HepG2 (cell line): Measurements from ENCODE around the gene RTKN2. TPM values are rescaled to one million over a fixed set of nuclear protein-coding genes. Genes with fewer than 3 reads are reported as not detected.

Source experiments
- ATAC-seq: fragments of 200-7000 bp; cut with Tn5 transposase; 3 replicates; pipeline ENCODE4 v1.9.1; 2020; ENCODE audit warnings: mild to moderate bottlenecking, moderate library complexity
- Bru-seq: library from RNA; stranded (reverse); fragments of 400-500 nt; gene quantifications from one replicate; lab custom pipeline; 2021; lab: Mats Ljungman, UMichigan
- BruChase-seq, 2 experiments: library from RNA; stranded (reverse); fragments of 400-500 nt; gene quantifications; one replicate each; lab custom pipeline; 2021; lab: Mats Ljungman, UMichigan
- BruUV-seq: library from RNA; stranded (reverse); fragments of 400-500 nt; replicated peaks from 2 replicates; lab custom pipeline; 2021; lab: Mats Ljungman, UMichigan
- CTCF ChIA-PET: fragments of 300-600 bp; formaldehyde crosslinking; extraction: SDS; loops from one replicate; lab custom pipeline; 2021; ENCODE audit warnings: low total read pairs, inconsistent platforms, low intra/inter-chr PET ratio; lab: Yijun Ruan, JAX
- POLR2A ChIA-PET: fragments of 350-600 bp; sonication (Branson Sonifier 250); formaldehyde crosslinking; loops from one replicate; lab custom pipeline; 2020; ENCODE audit warnings: antibody characterized with exemption, inconsistent platforms; lab: Yijun Ruan, JAX
- DNase-seq: peaks from one replicate; pipeline ENCODE4 v3.0.0-alpha.2; 2015; ENCODE audit warnings: low spot score
- FAIRE-seq: peaks from 3 replicates; lab custom pipeline; 2011; peaks lifted over from hg19 to GRCh38; lab: Jason Lieb, UNC
- H2AFZ ChIP-seq: one replicate; pipeline ENCODE4 v1.6.1; 2011; ENCODE audit warnings: low read length, inconsistent platforms
- H3K27ac ChIP-seq: fragments of 300-600 bp; 3 replicates; pipeline ENCODE4 v1.8.0; 2011; ENCODE audit warnings: mixed run types, mild to moderate bottlenecking, mixed read lengths, low read length, inconsistent platforms; ENCODE audit not compliant: insufficient read depth; ENCODE audit errors: extremely low read length
- H3K27me3 ChIP-seq, 2 experiments: fragments of 200-600 bp in 1 of 2; 2 replicates in 1 of 2; 3 replicates in 1 of 2; pipeline versions ENCODE4 v1.6.0 to v1.8.0; 2011; ENCODE audit warnings: low read length in 2 of 2, mild to moderate bottlenecking in 2 of 2, moderate library complexity in 2 of 2, inconsistent platforms in 1 of 2; ENCODE audit not compliant: insufficient read depth in 2 of 2, control insufficient read depth in 1 of 2
- H3K36me3 ChIP-seq, 2 experiments: fragments of 200-600 bp in 1 of 2; replicated peaks in 1 of 2; 2 replicates in 1 of 2; 3 replicates in 1 of 2; pipeline versions ENCODE4 v1.5.1 to v1.8.0; 2011; ENCODE audit warnings: low read length in 2 of 2, inconsistent platforms in 1 of 2; ENCODE audit not compliant: insufficient read depth in 2 of 2, control insufficient read depth in 1 of 2
- H3K4me1 ChIP-seq: 2 replicates; pipeline ENCODE4 v1.5.1; 2012; ENCODE audit warnings: low read length, inconsistent platforms; ENCODE audit not compliant: insufficient read depth
- H3K4me2 ChIP-seq: 2 replicates; pipeline ENCODE4 v1.6.0; 2011; ENCODE audit warnings: low read depth, low read length, inconsistent platforms
- H3K4me3 ChIP-seq, 3 experiments: fragments of 200-600 bp in 1 of 3; sonication (generic), shearing (Covaris generic) in 1 of 3; replicated peaks in 1 of 3; 2 replicates each; pipeline ENCODE4 v1.5.1; 2011 to 2016; ENCODE audit warnings: low read length in 3 of 3, inconsistent platforms in 2 of 3, low read depth in 2 of 3, mild to moderate bottlenecking in 2 of 3, control low read depth in 1 of 3, mixed read lengths in 1 of 3; ENCODE audit not compliant: insufficient read depth in 1 of 3
- H3K79me2 ChIP-seq: one replicate; pipeline ENCODE4 v1.6.1; 2011; ENCODE audit warnings: low read length, inconsistent platforms; ENCODE audit not compliant: insufficient read depth
- H3K9ac ChIP-seq: 2 replicates; pipeline ENCODE4 v1.6.0; 2011; ENCODE audit warnings: mild to moderate bottlenecking, low read depth, low read length, inconsistent platforms; ENCODE audit not compliant: insufficient read depth
- H3K9me3 ChIP-seq: 2 replicates; pipeline ENCODE4 v1.5.1; 2012; ENCODE audit warnings: mild to moderate bottlenecking, low read length
- H4K20me1 ChIP-seq: 2 replicates; pipeline ENCODE4 v1.6.0; 2011; ENCODE audit warnings: inconsistent platforms, mild to moderate bottlenecking, low read length, moderate library complexity; ENCODE audit not compliant: insufficient read depth
- CCDC6 ChIP-seq: sonication (generic); formaldehyde crosslinking; IDR thresholded peaks from 2 replicates; pipeline ENCODE4 v1.8.1; 2022; ENCODE audit warnings: mild to moderate bottlenecking, missing genetic modification reagents, moderate library complexity
- IKZF4 ChIP-seq: sonication (generic); formaldehyde crosslinking; IDR thresholded peaks from 2 replicates; pipeline ENCODE4 v1.5.1; 2020; ENCODE audit warnings: borderline replicate concordance, mild to moderate bottlenecking, low read depth, missing genetic modification reagents; ENCODE audit errors: not compliant biosample characterization
- KDM6A ChIP-seq: IDR thresholded peaks from 2 replicates; pipeline ENCODE4 v1.6.1; 2016; ENCODE audit warnings: low read depth
- POLR2AphosphoS5 ChIP-seq: IDR thresholded peaks from 2 replicates; pipeline ENCODE4 v1.6.1; 2012; ENCODE audit warnings: low read depth, low read length
- RFX1 ChIP-seq: fragments of 450-650 bp; IDR thresholded peaks from 2 replicates; pipeline ENCODE4 v1.6.1; 2017
- SMAD3 ChIP-seq: sonication (generic); formaldehyde crosslinking; IDR thresholded peaks from 2 replicates; pipeline ENCODE4 v1.4.0; 2020; ENCODE audit warnings: missing genetic modification reagents
- ZNF12 ChIP-seq: sonication (generic); formaldehyde crosslinking; IDR thresholded peaks from 2 replicates; pipeline ENCODE4 v1.5.0; 2020; ENCODE audit warnings: missing genetic modification reagents
- ZNF337 ChIP-seq: sonication (generic); formaldehyde crosslinking; IDR thresholded peaks from 2 replicates; pipeline ENCODE4 v1.5.1; 2020; ENCODE audit warnings: missing genetic modification reagents, low read depth, mild to moderate bottlenecking, borderline replicate concordance
- WGBS: methylation state at CpG from one replicate; pipeline ENCODE4 v1.1.6; 2017; ENCODE audit warnings: low lambda C conversion rate; 5-methylcytosine and 5-hydroxymethylcytosine counted together
- in situ Hi-C: cut with HindIII; loops from 2 replicates; pipeline ENCODE4 v1.10.0; 2017; ENCODE audit warnings: low pct_unique_long_range_greater_than_20kb; ENCODE audit not compliant: extremely low pct_ligation_motif_present
- intact Hi-C: fragments of 100-400 bp; cut with micrococcal nuclease; formaldehyde crosslinking; loops from one replicate; pipeline ENCODE4 v1.10.0; 2022; ENCODE audit not compliant: unreplicated experiment
- long read RNA-seq, 2 experiments: library from RNA in 1 of 2; library from polyadenylated mRNA in 1 of 2; stranded (forward) in 1 of 2; unstranded in 1 of 2; transcript quantifications; one replicate each; pipeline ENCODE4 v2.0.0, GENCODE V29; 2019 to 2022
- polyA minus RNA-seq, 3 experiments: library from RNA; depleted of rRNA, polyadenylated mRNA; stranded (reverse); fragments of >200 nt; gene quantifications; 2 replicates each; pipeline ENCODE4 v1.2.3, GENCODE V29; 2011; ENCODE audit warnings: low replicate concordance in 1 of 3
- polyA plus RNA-seq, 8 experiments: library from polyadenylated mRNA; depleted of rRNA in 3 of 8; stranded (reverse) in 7 of 8; unstranded in 1 of 8; fragments of >200 nt; fragmentation: Illumina TruSeq in 4 of 8; extraction: Trizol in 4 of 8; gene quantifications; 2 replicates each; pipeline versions ENCODE4 v1.2.1 to v1.2.3, GENCODE V29; 2011 to 2016; ENCODE audit warnings: low read depth in 4 of 8, missing spikeins in 1 of 8, mixed read lengths in 1 of 8; ENCODE audit not compliant: insufficient read depth in 1 of 8
- total RNA-seq, 5 experiments: library from RNA; depleted of rRNA; stranded (reverse); fragments of >200 nt; fragmentation: Illumina TruSeq; extraction: Trizol; gene quantifications; 2 replicates each; pipeline ENCODE4 v1.2.3, GENCODE V29; 2016; ENCODE audit warnings: low read depth in 1 of 5
- TF ChIP-seq, protein P1 (sequence below): sonication (generic); formaldehyde crosslinking; IDR thresholded peaks from 2 replicates; pipeline ENCODE4 v1.5.0; 2020; ENCODE audit warnings: mild to moderate bottlenecking, missing genetic modification reagents
- TF ChIP-seq, protein P2 (sequence below), 2 experiments: IDR thresholded peaks; 2 replicates each; pipeline ENCODE4 v1.6.1; 2011 to 2012; ENCODE audit warnings: low read length in 2 of 2, borderline replicate concordance in 1 of 2, low read depth in 1 of 2, mild to moderate bottlenecking in 1 of 2, moderate library complexity in 1 of 2

RTKN2 gene, protein sequence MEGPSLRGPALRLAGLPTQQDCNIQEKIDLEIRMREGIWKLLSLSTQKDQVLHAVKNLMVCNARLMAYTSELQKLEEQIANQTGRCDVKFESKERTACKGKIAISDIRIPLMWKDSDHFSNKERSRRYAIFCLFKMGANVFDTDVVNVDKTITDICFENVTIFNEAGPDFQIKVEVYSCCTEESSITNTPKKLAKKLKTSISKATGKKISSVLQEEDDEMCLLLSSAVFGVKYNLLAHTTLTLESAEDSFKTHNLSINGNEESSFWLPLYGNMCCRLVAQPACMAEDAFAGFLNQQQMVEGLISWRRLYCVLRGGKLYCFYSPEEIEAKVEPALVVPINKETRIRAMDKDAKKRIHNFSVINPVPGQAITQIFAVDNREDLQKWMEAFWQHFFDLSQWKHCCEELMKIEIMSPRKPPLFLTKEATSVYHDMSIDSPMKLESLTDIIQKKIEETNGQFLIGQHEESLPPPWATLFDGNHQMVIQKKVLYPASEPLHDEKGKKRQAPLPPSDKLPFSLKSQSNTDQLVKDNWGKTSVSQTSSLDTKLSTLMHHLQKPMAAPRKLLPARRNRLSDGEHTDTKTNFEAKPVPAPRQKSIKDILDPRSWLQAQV
- total RNA-seq (2016; rRNA removed; fragmentation: Illumina TruSeq; extraction: Trizol) = 7.0 and 10.8 TPM in 2 replicates
- 1.7 and 2.3 TPM in 2 replicates for total RNA-seq (2016; cell fraction: cytosol; rRNA removed; fragmentation: Illumina TruSeq; extraction: Trizol; ENCODE audit: low read depth)
- total RNA-seq (2016; cell fraction: insoluble cytoplasmic fraction; rRNA removed; fragmentation: Illumina TruSeq; extraction: Trizol) = 6.6 and 10.1 TPM in 2 replicates
- total RNA-seq (2016; cell fraction: membrane; rRNA removed; fragmentation: Illumina TruSeq; extraction: Trizol) = 3.9 and 4.5 TPM in 2 replicates
- total RNA-seq (2016; cell fraction: nucleus; rRNA removed; fragmentation: Illumina TruSeq; extraction: Trizol) = 13.5 and 13.9 TPM in 2 replicates
- 1.2 and 2.2 TPM in 2 replicates for polyA plus RNA-seq (2011; rRNA removed)
- polyA plus RNA-seq (2011; cell fraction: cytosol; rRNA removed) = 0.67 and 0.70 TPM in 2 replicates
- 1.4 and 1.6 TPM in 2 replicates for polyA plus RNA-seq (2011; cell fraction: nucleus; rRNA removed)
- polyA plus RNA-seq (2012) = 1.5 and 3.2 TPM in 2 replicates
- 1.1 TPM in 2 replicates for polyA plus RNA-seq (2016; cell fraction: cytosol; fragmentation: Illumina TruSeq; extraction: Trizol; ENCODE audit: low read depth)
- 9.3 TPM in 2 replicates for polyA plus RNA-seq (2016; cell fraction: insoluble cytoplasmic fraction; fragmentation: Illumina TruSeq; extraction: Trizol; ENCODE audit: low read depth)
- polyA plus RNA-seq (2016; cell fraction: membrane; fragmentation: Illumina TruSeq; extraction: Trizol; ENCODE audit: low read depth) = 2.1 and 2.7 TPM in 2 replicates
- polyA plus RNA-seq (2016; cell fraction: nucleus; fragmentation: Illumina TruSeq; extraction: Trizol; ENCODE audit: insufficient read depth, low read depth) = 9.6 and 11.4 TPM in 2 replicates
- polyA minus RNA-seq (2011; rRNA and poly(A)+ RNA removed; ENCODE audit: low replicate concordance) = 0.87 and 1.0 TPM in 2 replicates
- polyA minus RNA-seq (2011; cell fraction: cytosol; rRNA and poly(A)+ RNA removed) = 1.8 and 2.0 TPM in 2 replicates
- polyA minus RNA-seq (2011; cell fraction: nucleus; rRNA and poly(A)+ RNA removed) = 15.0 and 20.2 TPM in 2 replicates
- percentile 56 among the genes with signal in this experiment for Bru-seq, nascent RNA
- BruChase-seq, experiment 1, labeled RNA remaining after a 6-hour chase = percentile 49 among the genes with signal in this experiment
- percentile 56 among the genes with signal in this experiment for BruChase-seq, experiment 2, labeled RNA remaining after a 2-hour chase
- long read RNA-seq, experiment 1, full-length matches to known transcripts = 8 of 11 reads
- long read RNA-seq, experiment 1, partial matches to known transcripts = 0 of 11 reads
- long read RNA-seq, experiment 1, other reads (novel, unspliced or antisense) = 3 of 11 reads
- long read RNA-seq, experiment 2, partial matches to known transcripts = 1 of 7 reads
- long read RNA-seq, experiment 2, other reads (novel, unspliced or antisense) = 4 of 7 reads

DNA sequence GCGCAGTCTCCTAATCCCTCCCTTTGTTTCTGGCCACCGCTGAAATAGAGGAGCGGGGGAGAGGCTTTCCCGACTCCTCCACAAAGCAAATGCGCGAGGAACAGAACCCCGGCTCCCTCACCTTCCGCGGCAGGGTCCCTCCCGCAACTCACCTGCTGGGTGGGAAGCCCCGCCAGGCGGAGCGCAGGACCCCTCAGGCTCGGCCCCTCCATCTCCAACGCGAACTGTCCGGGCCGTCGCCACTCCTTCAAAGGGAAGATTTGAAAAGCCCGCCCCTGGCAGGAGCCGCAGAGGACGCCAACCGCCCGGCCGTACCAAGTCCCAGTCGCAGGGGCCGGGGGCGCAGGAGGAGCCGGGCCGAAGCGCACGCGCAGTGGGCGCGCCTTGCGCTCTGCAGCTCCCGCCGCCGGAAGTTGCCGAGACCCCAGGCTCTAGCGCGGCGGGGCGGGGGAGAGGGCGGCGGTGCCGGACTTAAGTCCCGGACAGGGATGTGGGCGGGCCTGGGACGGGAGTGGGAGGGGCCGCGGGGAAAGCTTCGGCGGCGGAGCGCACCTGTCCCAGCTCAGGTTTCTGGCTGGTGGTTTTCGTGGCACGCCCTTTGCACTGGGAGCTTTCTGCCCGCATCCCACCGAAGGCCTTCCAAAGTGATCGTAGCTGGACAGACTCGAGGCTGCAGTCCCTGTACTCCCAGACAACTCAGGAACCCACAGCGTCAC, at the start of gene RTKN2:
RTKN2 (minus strand) TSS at position 446 of the 716 bp plus-strand sequence; CDS start at position 212, 234 bp downstream.
- intact Hi-C loops = loop anchor here (2.0 to 10.0 kb wide), 6 partner anchors 104 to 536 kb away; partner anchors contain the start of genes ADO, ARID5B and ZNF365
- DNase-seq = peak; percentile 90
- no TSS peak for BruUV-seq
- TF ChIP-seq, protein P1, sequence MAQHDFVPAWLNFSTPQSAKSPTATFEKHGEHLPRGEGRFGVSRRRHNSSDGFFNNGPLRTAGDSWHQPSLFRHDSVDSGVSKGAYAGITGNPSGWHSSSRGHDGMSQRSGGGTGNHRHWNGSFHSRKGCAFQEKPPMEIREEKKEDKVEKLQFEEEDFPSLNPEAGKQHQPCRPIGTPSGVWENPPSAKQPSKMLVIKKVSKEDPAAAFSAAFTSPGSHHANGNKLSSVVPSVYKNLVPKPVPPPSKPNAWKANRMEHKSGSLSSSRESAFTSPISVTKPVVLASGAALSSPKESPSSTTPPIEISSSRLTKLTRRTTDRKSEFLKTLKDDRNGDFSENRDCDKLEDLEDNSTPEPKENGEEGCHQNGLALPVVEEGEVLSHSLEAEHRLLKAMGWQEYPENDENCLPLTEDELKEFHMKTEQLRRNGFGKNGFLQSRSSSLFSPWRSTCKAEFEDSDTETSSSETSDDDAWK (CRISPR knock-in tag) = no peak
- TF ChIP-seq CCDC6 (CRISPR knock-in tag) = peak; percentile 9; the same call in 1 of the 2 replicates
- no peak for TF ChIP-seq ZNF12 (CRISPR knock-in tag)
- no peak; the same call in 1 of the 2 replicates for TF ChIP-seq POLR2AphosphoS5
- no peak for TF ChIP-seq SMAD3 (CRISPR knock-in tag)
- TF ChIP-seq, protein P2, sequence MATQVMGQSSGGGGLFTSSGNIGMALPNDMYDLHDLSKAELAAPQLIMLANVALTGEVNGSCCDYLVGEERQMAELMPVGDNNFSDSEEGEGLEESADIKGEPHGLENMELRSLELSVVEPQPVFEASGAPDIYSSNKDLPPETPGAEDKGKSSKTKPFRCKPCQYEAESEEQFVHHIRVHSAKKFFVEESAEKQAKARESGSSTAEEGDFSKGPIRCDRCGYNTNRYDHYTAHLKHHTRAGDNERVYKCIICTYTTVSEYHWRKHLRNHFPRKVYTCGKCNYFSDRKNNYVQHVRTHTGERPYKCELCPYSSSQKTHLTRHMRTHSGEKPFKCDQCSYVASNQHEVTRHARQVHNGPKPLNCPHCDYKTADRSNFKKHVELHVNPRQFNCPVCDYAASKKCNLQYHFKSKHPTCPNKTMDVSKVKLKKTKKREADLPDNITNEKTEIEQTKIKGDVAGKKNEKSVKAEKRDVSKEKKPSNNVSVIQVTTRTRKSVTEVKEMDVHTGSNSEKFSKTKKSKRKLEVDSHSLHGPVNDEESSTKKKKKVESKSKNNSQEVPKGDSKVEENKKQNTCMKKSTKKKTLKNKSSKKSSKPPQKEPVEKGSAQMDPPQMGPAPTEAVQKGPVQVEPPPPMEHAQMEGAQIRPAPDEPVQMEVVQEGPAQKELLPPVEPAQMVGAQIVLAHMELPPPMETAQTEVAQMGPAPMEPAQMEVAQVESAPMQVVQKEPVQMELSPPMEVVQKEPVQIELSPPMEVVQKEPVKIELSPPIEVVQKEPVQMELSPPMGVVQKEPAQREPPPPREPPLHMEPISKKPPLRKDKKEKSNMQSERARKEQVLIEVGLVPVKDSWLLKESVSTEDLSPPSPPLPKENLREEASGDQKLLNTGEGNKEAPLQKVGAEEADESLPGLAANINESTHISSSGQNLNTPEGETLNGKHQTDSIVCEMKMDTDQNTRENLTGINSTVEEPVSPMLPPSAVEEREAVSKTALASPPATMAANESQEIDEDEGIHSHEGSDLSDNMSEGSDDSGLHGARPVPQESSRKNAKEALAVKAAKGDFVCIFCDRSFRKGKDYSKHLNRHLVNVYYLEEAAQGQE (IDR thresholded peaks at IDR 0.05; ENCODE audit: borderline replicate concordance in 1 of 2, low read depth in 1 of 2, low read length in 2 of 2) = no peak
- no peak for TF ChIP-seq KDM6A (CRISPR knock-in tag)
- TF ChIP-seq RFX1 = no peak
- TF ChIP-seq ZNF337 = no peak
- no peak for TF ChIP-seq IKZF4 (CRISPR knock-in tag)

More for the DNA sequence above, at the start of gene RTKN2:
- Histone ChIP-seq H3K27me3 (no peaks in the 10 kb centered on the region), H4K20me1 (no peaks in the 10 kb centered on the region), H3K9ac (peak within 1 kb of the TSS; percentile 76), H3K36me3 (no peaks in the 10 kb centered on the region), H3K4me3 (peak within 1 kb of the TSS; percentile 88 to 93 (median 90)), H3K4me2 (peak within 1 kb of the TSS; percentile 95), H3K4me1 (peaks cover 48% of the 10 kb centered on the region), H2AFZ (peak within 1 kb of the TSS; percentile 81), H3K27ac (peak within 1 kb of the TSS; percentile 67), H3K79me2 (peaks cover 32% of the 10 kb centered on the region), H3K9me3 (no peaks in the 10 kb centered on the region)
- CTCF ChIA-PET = no interaction called here
- ATAC-seq (peak; percentile 95), FAIRE-seq (no peak)
- in situ Hi-C loops = loop anchor here (25.0 kb wide), 1 partner anchor 544 kb away; the partner anchor contains the start of genes ADO and EGR2
- POLR2A ChIA-PET = interaction anchor here (0.5 to 1.3 kb wide), 8 partner anchors 9 to 431 kb away, joined by 3 to 6 read pairs (median 3); no protein-coding TSS in a partner anchor
- WGBS = 0% methylated on average over 15 of the region's 63 CpGs
